ENCODE measurements around the gene PPP3CA.
A peak's percentile ranks its signal among the peaks of the same experiment; 100 is the strongest.

Gene PPP3CA

GRCh38 chr4:101032541-101032940, 314.8 kb downstream of the PPP3CA start:
- no peak for TF ChIP-seq CTCF (IDR thresholded peaks at IDR 0.05)
- Mint-ChIP-seq H3K9me3 (no peaks in the 10 kb centered on the region), H3K27me3 (ENCODE audit: low read depth, poor library complexity) (no peaks in the 10 kb centered on the region), H3K4me1 (no peaks in the 10 kb centered on the region), H3K4me3 (no peak overlapping the region), H3K36me3 (ENCODE audit: low read depth) (peaks cover 19% of the 10 kb centered on the region), H3K27ac (no peak overlapping the region)
- no peak for DNase-seq

DNA sequence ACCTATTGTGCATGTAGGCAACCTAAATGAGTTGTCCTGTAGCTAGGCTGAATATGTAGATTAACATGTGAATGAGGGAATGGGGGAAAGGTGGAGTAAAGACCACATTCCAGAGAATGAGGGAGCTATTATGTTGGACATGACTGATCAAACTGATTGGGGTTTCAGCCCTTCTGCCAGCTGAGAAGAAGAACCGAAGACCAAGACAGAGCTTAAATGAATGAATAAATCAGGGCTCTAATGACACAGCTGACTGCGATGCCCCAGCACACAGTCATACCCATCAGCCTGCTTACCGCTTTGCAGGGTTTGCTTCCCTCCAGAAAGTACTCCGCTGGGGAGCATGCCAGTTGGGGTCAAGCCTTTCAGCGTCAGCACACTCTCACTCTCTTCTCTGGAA, 315.4 kb downstream of the PPP3CA start:
- no peak for TF ChIP-seq CTCF (IDR thresholded peaks at IDR 0.05)
- Mint-ChIP-seq H3K9me3 (no peaks in the 10 kb centered on the region), H3K4me1 (no peaks in the 10 kb centered on the region), H3K36me3 (ENCODE audit: low read depth) (peaks cover 17% of the 10 kb centered on the region), H3K27ac (no peak overlapping the region), H3K4me3 (no peak overlapping the region), H3K27me3 (ENCODE audit: low read depth, poor library complexity) (no peaks in the 10 kb centered on the region)
- no peak for DNase-seq

DNA sequence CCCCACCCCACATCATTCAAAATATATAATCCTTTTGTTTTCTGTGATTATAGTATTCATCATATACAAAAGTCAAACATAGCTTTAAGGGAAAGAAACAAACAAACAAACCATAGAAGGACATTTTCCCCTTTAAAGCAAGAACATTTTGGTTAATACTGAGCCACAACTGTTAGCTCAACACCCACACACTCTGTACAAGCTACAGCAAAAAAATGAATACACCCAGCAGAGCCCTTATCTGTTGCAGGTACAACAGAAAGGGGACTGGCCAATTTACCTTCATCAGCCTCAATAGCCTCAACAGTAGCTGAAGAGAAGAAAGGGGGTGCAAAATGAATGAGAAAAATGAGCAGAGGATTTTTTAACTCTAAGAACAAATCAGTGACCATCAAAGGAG, 318.4 kb downstream of the PPP3CA start:
- peak overlapping the region; percentile 64 for H3K27ac Mint-ChIP-seq
- H3K4me1 Mint-ChIP-seq: no peaks in the 10 kb centered on the region
- no peaks in the 10 kb centered on the region for H3K27me3 Mint-ChIP-seq (ENCODE audit: low read depth, poor library complexity)
- H3K9me3 Mint-ChIP-seq: no peaks in the 10 kb centered on the region
- H3K4me3 Mint-ChIP-seq: no peak overlapping the region
- peaks cover 17% of the 10 kb centered on the region for H3K36me3 Mint-ChIP-seq (ENCODE audit: low read depth)
- TF ChIP-seq CTCF (IDR thresholded peaks at IDR 0.05): no peak
- no peak for DNase-seq

DNA sequence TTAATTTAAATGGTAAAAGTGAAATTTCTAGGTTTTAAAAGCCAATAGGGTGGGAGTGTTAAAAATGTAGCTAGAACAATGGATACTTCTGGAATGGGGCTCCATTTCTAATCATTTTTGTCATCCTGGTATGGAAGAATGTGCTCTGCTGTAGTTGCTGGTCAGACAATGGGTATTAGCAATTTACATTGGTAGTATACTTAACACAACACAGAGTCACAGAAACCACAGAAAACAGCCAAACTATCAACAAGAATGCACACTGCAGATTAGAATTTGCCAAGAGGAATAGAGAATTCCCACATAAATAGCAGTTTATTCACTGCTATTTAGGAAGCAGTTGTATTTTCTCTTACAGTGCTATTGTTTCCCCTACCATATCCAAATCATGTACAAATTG, 319.6 kb downstream of the PPP3CA start:
- no peak for TF ChIP-seq CTCF (IDR thresholded peaks at IDR 0.05)
- Mint-ChIP-seq H3K27ac (no peak overlapping the region), H3K4me1 (no peaks in the 10 kb centered on the region), H3K4me3 (no peak overlapping the region), H3K27me3 (ENCODE audit: low read depth, poor library complexity) (no peaks in the 10 kb centered on the region), H3K9me3 (no peaks in the 10 kb centered on the region), H3K36me3 (ENCODE audit: low read depth) (peaks cover 20% of the 10 kb centered on the region)
- no peak for DNase-seq

DNA sequence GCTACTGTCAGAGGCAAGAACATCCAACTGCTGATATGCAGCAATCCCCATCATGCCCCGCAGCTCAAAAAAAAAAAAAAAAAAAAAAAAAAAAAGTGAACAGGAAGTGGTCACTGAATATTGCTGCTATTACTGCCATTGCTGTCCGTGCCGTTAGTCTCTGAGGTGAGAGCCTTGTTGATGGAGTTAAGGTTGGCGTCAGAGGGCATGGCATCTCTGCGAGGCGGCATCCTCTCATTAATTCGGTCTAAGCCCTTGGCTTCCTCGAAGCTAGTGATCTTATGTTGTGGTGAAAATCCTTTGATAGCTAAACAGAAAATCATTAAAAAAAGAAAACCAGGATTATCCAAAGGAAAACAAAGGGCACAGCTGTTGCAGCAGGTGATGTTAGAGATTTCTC, 321.6 kb downstream of the PPP3CA start:
- Mint-ChIP-seq H3K9me3 (no peaks in the 10 kb centered on the region), H3K27me3 (ENCODE audit: low read depth, poor library complexity) (no peaks in the 10 kb centered on the region), H3K36me3 (ENCODE audit: low read depth) (peaks cover 21% of the 10 kb centered on the region), H3K4me3 (no peak overlapping the region), H3K4me1 (no peaks in the 10 kb centered on the region), H3K27ac (no peak overlapping the region)
- DNase-seq: no peak
- TF ChIP-seq CTCF (IDR thresholded peaks at IDR 0.05): no peak

DNA sequence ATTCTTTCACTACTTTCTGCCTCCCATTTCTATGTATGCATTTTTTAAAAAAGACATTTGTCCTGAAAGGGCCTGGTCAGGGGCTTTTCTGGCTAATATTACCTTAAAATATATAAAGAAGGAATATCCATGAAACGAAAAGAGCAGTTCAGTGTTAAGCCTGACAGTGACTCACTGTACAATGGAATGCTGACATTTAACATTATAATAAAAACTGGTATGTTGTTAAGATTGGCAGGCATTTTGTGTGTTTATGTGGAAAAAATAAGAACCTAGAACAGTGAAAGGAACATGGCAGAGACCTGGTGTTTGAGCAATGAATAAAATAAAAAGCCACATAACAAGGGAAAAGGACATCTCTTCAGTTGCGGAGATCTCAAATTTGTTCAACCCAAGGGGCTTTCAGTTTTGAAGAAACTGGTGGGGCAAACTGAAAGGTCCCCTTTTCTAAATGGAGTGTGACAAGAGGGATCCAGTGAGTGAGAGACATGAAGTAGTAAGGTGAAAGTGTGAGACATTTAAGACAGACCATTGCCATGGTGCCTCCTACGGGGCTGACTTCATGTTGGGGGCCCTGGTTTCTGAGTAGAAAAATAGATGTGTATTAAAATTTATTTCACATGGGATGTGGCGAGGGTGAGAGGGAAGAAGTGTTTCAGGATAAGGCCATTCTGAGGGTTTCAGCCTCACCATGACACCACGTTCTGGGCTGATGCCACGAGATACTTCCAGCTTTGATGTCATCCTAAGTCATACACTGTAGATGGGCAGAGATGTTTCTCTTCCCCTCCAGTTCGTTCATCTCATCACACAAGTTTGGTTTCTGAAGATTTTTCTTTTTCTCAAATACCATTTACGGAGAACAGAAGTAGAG, 324.9 kb downstream of the PPP3CA start:
- no peak overlapping the region for H3K27ac Mint-ChIP-seq
- no peaks in the 10 kb centered on the region for H3K9me3 Mint-ChIP-seq
- H3K36me3 Mint-ChIP-seq (ENCODE audit: low read depth): peaks cover 21% of the 10 kb centered on the region
- no peaks in the 10 kb centered on the region for H3K4me1 Mint-ChIP-seq
- no peaks in the 10 kb centered on the region for H3K27me3 Mint-ChIP-seq (ENCODE audit: low read depth, poor library complexity)
- no peak for DNase-seq
- TF ChIP-seq CTCF (IDR thresholded peaks at IDR 0.05): no peak
- no peak overlapping the region for H3K4me3 Mint-ChIP-seq
